B cell (primary cell): ENCODE measurements around the gene S1PR1. TPM values are rescaled to one million over a fixed set of nuclear protein-coding genes. Genes with fewer than 3 reads are reported as not detected.
A peak's percentile ranks its signal among the peaks of the same experiment; 100 is the strongest.

Source experiments
- ATAC-seq: fragments of 200-7000 bp; cut with Tn5 transposase; one replicate; pipeline ENCODE4 v1.10.0; 2021; ENCODE audit warnings: low read depth, mild to moderate bottlenecking, moderate number of reproducible peaks, moderate library complexity
- CTCF ChIA-PET: fragments of 350-600 bp; sonication (Branson Sonifier 250); formaldehyde crosslinking; loops from one replicate; lab custom pipeline; 2021; ENCODE audit warnings: antibody characterized with exemption, inconsistent platforms; lab: Charles Lee
- POLR2A ChIA-PET: fragments of 350-600 bp; sonication (Branson Sonifier 250); formaldehyde crosslinking; loops from one replicate; lab custom pipeline; 2021; ENCODE audit warnings: antibody characterized with exemption; lab: Charles Lee
- DNase-seq: peaks from one replicate; pipeline ENCODE4 v3.0.0; 2013
- H2AFZ ChIP-seq: 2 replicates; pipeline ENCODE4 v1.6.1; 2012; ENCODE audit warnings: mild to moderate bottlenecking, low read depth, low read length; ENCODE audit not compliant: insufficient read depth, poor library complexity, severe bottlenecking
- H3K27ac ChIP-seq, 2 donors: 1 replicate in 1 of 2; 2 replicates in 1 of 2; pipeline ENCODE4 v1.5.1; 2012 to 2013; ENCODE audit warnings: low read length in 2 of 2, mild to moderate bottlenecking in 2 of 2, moderate library complexity in 1 of 2
- H3K27me3 ChIP-seq, 4 experiments: fragments of 200-600 bp in 1 of 4; sonication (generic) in 1 of 4; replicated peaks in 1 of 4; 1 replicate in 2 of 4; 2 replicates in 2 of 4; pipeline versions ENCODE4 v1.6.1 to v1.7.0; 2013 to 2016; ENCODE audit warnings: low read length in 3 of 4, mild to moderate bottlenecking in 2 of 4, mixed read lengths in 1 of 4, moderate library complexity in 1 of 4; ENCODE audit not compliant: insufficient read depth in 4 of 4, control insufficient read depth in 3 of 4; ENCODE audit errors: control extremely low read depth in 1 of 4
- H3K36me3 ChIP-seq, 2 experiments: replicated peaks in 1 of 2; 1 replicate in 1 of 2; 2 replicates in 1 of 2; pipeline versions ENCODE4 v1.6.1 to v1.7.1; 2013; ENCODE audit warnings: low read length in 1 of 2; ENCODE audit not compliant: insufficient read depth in 2 of 2, control insufficient read depth in 1 of 2; ENCODE audit errors: control extremely low read depth in 1 of 2, extremely low read depth in 1 of 2
- H3K4me1 ChIP-seq, 2 donors: fragments of 200-600 bp in 1 of 2; sonication (generic) in 1 of 2; 1 replicate in 1 of 2; 2 replicates in 1 of 2; pipeline versions ENCODE4 v1.5.1 to v1.6.1; 2013 to 2017; ENCODE audit warnings: low read length in 2 of 2; ENCODE audit not compliant: control insufficient read depth in 2 of 2, insufficient read depth in 2 of 2
- H3K4me2 ChIP-seq: replicated peaks from 2 replicates; pipeline ENCODE3; 2012; ENCODE audit warnings: mild to moderate bottlenecking, low read depth, low read length; ENCODE audit not compliant: poor library complexity, severe bottlenecking
- H3K4me3 ChIP-seq, 5 experiments: fragments of 200-600 bp in 1 of 5; sonication (generic) in 1 of 5; 1 replicate in 3 of 5; 2 replicates in 2 of 5; pipeline versions ENCODE4 v1.5.1 to v1.7.0; 2011 to 2016; ENCODE audit warnings: low read length in 4 of 5, mild to moderate bottlenecking in 4 of 5, low read depth in 2 of 5, control low read depth in 1 of 5, moderate library complexity in 1 of 5; ENCODE audit not compliant: insufficient read depth in 1 of 5; ENCODE audit errors: control extremely low read depth in 1 of 5, extremely low read depth in 1 of 5
- H3K79me2 ChIP-seq: fragments of 200-600 bp; sonication (generic); one replicate; pipeline ENCODE4 v1.6.0; 2016; ENCODE audit warnings: low read length; ENCODE audit not compliant: control insufficient read depth, insufficient read depth
- H3K9ac ChIP-seq: fragments of 200-600 bp; sonication (generic); 2 replicates; pipeline ENCODE4 v1.6.1; 2017; ENCODE audit warnings: mild to moderate bottlenecking, low read length, moderate library complexity
- H3K9me3 ChIP-seq, 3 donors: one replicate each; pipeline versions ENCODE4 v1.6.1 to v1.7.1; 2013; ENCODE audit warnings: low read length in 2 of 3; ENCODE audit not compliant: control insufficient read depth in 2 of 3, insufficient read depth in 1 of 3; ENCODE audit errors: control extremely low read depth in 1 of 3
- H4K20me1 ChIP-seq: 2 replicates; pipeline ENCODE4 v1.6.0; 2012; ENCODE audit warnings: mild to moderate bottlenecking, low read length; ENCODE audit not compliant: insufficient read depth, control insufficient read depth, poor library complexity, severe bottlenecking
- H3K27ac Mint-ChIP-seq: one replicate; pipeline ENCODE4 v1.8.0; 2021; ENCODE audit warnings: mixed read lengths
- H3K27me3 Mint-ChIP-seq: one replicate; pipeline ENCODE4 v1.8.0; 2021; ENCODE audit warnings: mixed read lengths
- H3K4me1 Mint-ChIP-seq: one replicate; pipeline ENCODE4 v1.8.0; 2021; ENCODE audit warnings: mixed read lengths
- H3K4me3 Mint-ChIP-seq: one replicate; pipeline ENCODE4 v1.8.0; 2021; ENCODE audit warnings: mixed read lengths
- H3K9me3 Mint-ChIP-seq: one replicate; pipeline ENCODE4 v1.8.0; 2022; ENCODE audit warnings: mixed read lengths; ENCODE audit not compliant: insufficient read depth
- EZH2 ChIP-seq: IDR thresholded peaks from 2 replicates; pipeline ENCODE4 v1.6.1; 2012; ENCODE audit warnings: borderline replicate concordance, low read depth, mild to moderate bottlenecking, moderate library complexity, low read length; ENCODE audit not compliant: insufficient read depth, poor library complexity, severe bottlenecking
- WGBS: methylation state at CpG from one replicate; pipeline ENCODE4 v1.1.5; 2013; ENCODE audit warnings: missing lambda C conversion rate; ENCODE audit not compliant: insufficient coverage; 5-methylcytosine and 5-hydroxymethylcytosine counted together
- intact Hi-C: fragments of 100-400 bp; cut with micrococcal nuclease; formaldehyde crosslinking; loops from one replicate; pipeline ENCODE4 v1.10.0; 2022
- polyA plus RNA-seq: library from polyadenylated mRNA; depleted of rRNA; stranded (reverse); fragments of >200 nt; gene quantifications from 2 replicates; pipeline ENCODE4 v1.2.3, GENCODE V29; 2012
- total RNA-seq, 2 donors: library from RNA; stranded (reverse); fragments of 120-200 nt in 1 of 2; gene quantifications; 1 replicate in 1 of 2; 2 replicates in 1 of 2; pipeline versions ENCODE4 v1.2.3 to v1.2.4, GENCODE V29; 2013 to 2022
- TF ChIP-seq, protein P1 (sequence below): fragments of 200-600 bp; IDR thresholded peaks from one replicate; pipeline ENCODE4 v1.8.0; 2022; ENCODE audit warnings: antibody characterized with exemption, mild to moderate bottlenecking

S1PR1 gene
- total and polyA plus RNA-seq, 2 donors (not counting 1 experiment from before 2014, with no cell fraction given), result 44.5 to 225 TPM

- Histone ChIP-seq H3K27ac (no peak overlapping the region), H3K9me3 (peaks cover 0 to 1% (median 0%) of the 10 kb centered on the region in 3 donors), H3K9ac (no peak overlapping the region), H3K4me1 (peaks cover 10% of the 10 kb centered on the region in 2 donors), H3K79me2 (no peaks in the 10 kb centered on the region), H4K20me1 (no peaks in the 10 kb centered on the region), H3K27me3 (no peaks in the 10 kb centered on the region), H3K4me3 (no peak overlapping the region), H3K4me2 (no peak overlapping the region), H3K36me3 (no peaks in the 10 kb centered on the region), H2AFZ (no peak overlapping the region)
- H3K27me3 Mint-ChIP-seq, result no peaks in the 10 kb centered on the region
- DNase-seq (no peak), ATAC-seq (no peak)
- 92% methylated on average over 2 of the region's 4 CpGs for WGBS
- POLR2A ChIA-PET, result no interaction called here
- TF ChIP-seq, protein P1, sequence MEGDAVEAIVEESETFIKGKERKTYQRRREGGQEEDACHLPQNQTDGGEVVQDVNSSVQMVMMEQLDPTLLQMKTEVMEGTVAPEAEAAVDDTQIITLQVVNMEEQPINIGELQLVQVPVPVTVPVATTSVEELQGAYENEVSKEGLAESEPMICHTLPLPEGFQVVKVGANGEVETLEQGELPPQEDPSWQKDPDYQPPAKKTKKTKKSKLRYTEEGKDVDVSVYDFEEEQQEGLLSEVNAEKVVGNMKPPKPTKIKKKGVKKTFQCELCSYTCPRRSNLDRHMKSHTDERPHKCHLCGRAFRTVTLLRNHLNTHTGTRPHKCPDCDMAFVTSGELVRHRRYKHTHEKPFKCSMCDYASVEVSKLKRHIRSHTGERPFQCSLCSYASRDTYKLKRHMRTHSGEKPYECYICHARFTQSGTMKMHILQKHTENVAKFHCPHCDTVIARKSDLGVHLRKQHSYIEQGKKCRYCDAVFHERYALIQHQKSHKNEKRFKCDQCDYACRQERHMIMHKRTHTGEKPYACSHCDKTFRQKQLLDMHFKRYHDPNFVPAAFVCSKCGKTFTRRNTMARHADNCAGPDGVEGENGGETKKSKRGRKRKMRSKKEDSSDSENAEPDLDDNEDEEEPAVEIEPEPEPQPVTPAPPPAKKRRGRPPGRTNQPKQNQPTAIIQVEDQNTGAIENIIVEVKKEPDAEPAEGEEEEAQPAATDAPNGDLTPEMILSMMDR, result no peak
- TF ChIP-seq EZH2, result no peak
- intact Hi-C loops, result loop anchor here (5.0 kb wide), 1 partner anchor 47 kb away; the partner anchor contains the start of gene S1PR1
- no peak overlapping the region for H3K27ac Mint-ChIP-seq
- no peaks in the 10 kb centered on the region for H3K9me3 Mint-ChIP-seq
- CTCF ChIA-PET, result interaction anchor here (1.2 to 1.4 kb wide), 2 partner anchors 9 to 98 kb away, joined by 3 read pairs; no protein-coding TSS in a partner anchor
- H3K4me1 Mint-ChIP-seq, result peaks cover 17% of the 10 kb centered on the region
- H3K4me3 Mint-ChIP-seq, result no peak overlapping the region
Measured at GRCh38 chr1:101190441-101190840, 46.4 kb upstream of the S1PR1 start.

GRCh38 chr1:101191049-101191448, 45.8 kb upstream of the S1PR1 start:
- no peaks in the 10 kb centered on the region for H3K27me3 ChIP-seq
- ChIA-PET CTCF (interaction anchor here (1.2 to 2.0 kb wide), 3 partner anchors 10 to 98 kb away, joined by 3 to 6 read pairs (median 3); no protein-coding TSS in a partner anchor), POLR2A (no interaction called here)
- no peaks in the 10 kb centered on the region for H3K36me3 ChIP-seq
- H3K4me1 Mint-ChIP-seq, result peaks cover 17% of the 10 kb centered on the region
- H3K4me3 ChIP-seq, result no peak overlapping the region
- DNase-seq, result peak; percentile 12
- no peak overlapping the region for H2AFZ ChIP-seq
- no peak overlapping the region for H3K27ac ChIP-seq
- peak; percentile 31 for ATAC-seq
- no peak overlapping the region for H3K9ac ChIP-seq
- no peaks in the 10 kb centered on the region for H4K20me1 ChIP-seq
- no peak overlapping the region for H3K27ac Mint-ChIP-seq
- H3K4me1 ChIP-seq, result peaks cover 10% of the 10 kb centered on the region in 2 donors
- H3K9me3 Mint-ChIP-seq, result no peaks in the 10 kb centered on the region
- no peak overlapping the region for H3K4me3 Mint-ChIP-seq
- intact Hi-C loops, result loop anchor here (1.0 to 5.0 kb wide), 2 partner anchors 12 to 46 kb away; partner anchors contain the start of gene S1PR1
- no peak overlapping the region for H3K4me2 ChIP-seq
- peaks cover 0 to 1% (median 0%) of the 10 kb centered on the region in 3 donors for H3K9me3 ChIP-seq
- no peaks in the 10 kb centered on the region for H3K27me3 Mint-ChIP-seq
- no peak for TF ChIP-seq EZH2
- TF ChIP-seq, protein P1, result no peak
- H3K79me2 ChIP-seq, result no peaks in the 10 kb centered on the region
